GM18517 (cell line): ENCODE data around the gene EPYC.
A peak's percentile ranks its signal among the peaks of the same experiment; 100 is the strongest.

Source experiments
- ATAC-seq: cut with Tn5 transposase; IDR thresholded peaks from one replicate; pipeline ENCODE4 v1.9.1; 2021; ENCODE audit warnings: mild to moderate bottlenecking, moderate library complexity; ENCODE audit not compliant: unreplicated experiment

EPYC gene

GRCh38 chr12:90959032-90959431, 45.7 kb downstream of the EPYC start:
- no peak for ATAC-seq

GRCh38 chr12:90958347-90958746, 46.4 kb downstream of the EPYC start:
- ATAC-seq = no peak

DNA sequence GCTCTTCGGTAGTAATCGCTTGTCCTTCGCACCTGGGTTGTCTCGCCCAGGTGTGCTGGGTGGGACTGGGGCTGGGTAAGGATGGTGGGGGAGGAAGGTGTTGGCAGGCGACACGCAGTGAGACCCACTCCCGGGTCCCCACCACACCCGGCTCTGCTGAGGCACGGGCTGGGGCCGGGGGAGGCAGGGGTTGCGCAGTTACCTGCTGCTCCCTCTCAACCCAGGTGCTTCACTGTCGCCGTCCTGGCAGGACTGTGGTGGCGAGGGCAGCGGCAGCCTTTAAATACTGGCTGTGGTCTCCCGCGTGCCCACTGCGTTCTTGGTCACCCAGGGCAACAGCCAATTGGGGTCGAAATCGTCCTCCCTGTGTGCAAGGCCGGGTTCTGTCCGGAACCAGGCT, 49.9 kb downstream of the EPYC start, which contains the start of gene CCER1:
Gene CCER1 (minus strand): TSS at position 256 of the 400 bp plus-strand sequence. CDS start 434 bp downstream, outside the sequence.
- no peak for ATAC-seq

DNA sequence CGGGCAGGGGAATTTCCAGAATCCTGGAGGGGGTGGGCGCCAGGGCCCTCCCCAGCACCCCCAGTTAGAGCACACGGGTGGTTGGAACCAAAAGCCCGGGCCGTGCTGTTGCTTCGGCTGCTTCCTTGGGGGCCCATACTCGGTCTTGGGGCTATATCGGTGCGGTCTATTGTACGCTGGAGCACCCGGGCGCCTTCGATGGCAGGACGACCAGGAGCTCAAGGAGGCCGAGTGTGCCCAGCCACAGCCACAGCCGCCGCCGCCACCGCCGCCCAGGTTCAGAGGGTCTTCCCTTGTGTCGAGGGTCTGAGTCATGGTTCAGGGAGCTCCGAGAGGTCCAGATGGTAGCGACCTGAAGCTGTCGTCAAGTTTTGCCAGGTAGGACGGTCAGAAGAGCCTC, 50.3 kb downstream of the EPYC start:
- no peak for ATAC-seq

- no peak for ATAC-seq
These were observed 50.8 kb downstream of the EPYC start for GRCh38 chr12:90953956-90954421.

DNA sequence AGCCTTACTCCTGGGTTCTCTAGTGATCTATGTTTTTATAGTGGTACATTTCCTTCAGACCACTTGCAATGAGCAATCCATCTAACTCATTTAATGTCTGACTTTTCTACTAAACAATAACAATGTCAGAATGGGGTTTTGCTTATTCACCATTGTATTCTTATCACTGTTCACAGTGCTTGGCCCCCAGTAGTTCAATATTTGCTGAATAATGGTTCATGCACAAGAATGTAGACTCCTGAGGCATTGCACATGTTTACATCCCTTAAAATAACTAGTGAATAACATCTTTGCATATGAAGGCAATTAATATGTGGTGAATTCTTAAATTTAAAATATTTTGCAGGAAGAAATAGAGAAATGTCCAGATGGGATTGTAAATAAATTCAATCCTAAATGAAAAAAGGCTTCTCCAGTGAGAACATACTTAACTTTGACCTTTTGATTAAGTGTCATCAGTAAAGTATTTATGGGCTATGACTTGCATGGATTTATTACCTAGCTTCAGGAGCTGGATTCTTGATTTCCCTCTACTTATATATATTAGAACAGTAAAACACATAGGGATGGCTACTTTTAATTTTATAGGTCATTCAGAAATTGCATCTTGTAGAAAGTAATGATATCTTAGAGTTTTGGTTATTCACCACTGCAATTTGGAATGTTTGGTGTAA, 53.2 kb downstream of the EPYC start:
- no peak for ATAC-seq

DNA sequence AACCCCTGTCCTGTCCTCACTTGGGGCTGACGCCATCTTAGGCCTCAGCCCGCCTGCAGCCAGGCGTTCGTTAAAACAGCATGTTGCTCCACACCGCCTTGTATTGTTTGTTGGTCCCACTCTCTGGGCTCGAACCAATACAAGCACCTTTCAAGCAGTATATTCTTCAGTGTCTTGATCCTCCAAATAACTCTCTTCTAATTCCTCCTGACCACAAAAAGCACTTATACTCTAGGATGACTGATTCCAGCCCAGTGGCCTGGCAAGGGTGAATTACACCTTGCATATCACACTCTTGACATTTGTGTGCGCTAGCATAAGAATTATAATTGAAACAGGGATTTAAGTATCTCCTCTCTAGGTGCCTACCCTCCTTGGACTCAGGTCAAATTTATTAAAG, 56.9 kb downstream of the EPYC start:
- ATAC-seq = no peak

DNA sequence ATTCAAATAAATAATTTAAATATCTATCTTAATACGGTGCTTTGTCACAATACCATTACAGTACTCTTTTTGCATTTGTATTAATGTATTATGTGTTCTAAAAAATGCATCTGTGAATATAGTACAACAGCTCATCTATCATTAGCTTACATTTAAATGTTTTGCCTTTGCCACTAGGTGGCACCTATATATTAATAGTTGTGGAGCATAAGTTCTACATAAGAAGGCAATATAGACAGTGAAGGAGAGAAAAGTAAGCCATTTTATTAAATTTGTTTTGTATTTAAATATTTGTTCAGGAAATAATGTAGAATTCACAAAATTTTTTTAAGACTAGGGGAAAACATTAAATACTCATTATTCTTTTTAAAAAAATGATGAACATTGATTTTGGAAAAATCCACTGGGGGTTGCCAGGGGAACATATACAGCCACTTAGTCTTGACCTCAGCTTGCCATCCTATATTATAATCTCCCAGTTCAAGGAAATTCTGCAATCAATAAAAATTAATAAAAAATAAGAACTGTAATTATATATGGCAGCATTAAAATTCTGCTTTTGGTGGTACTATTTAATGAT, 59.6 kb downstream of the EPYC start:
- peak; percentile 76 for ATAC-seq

GRCh38 chr12:90943255-90943654, 61.5 kb downstream of the EPYC start:
- ATAC-seq = no peak

GRCh38 chr12:90940872-90941499, 63.8 kb downstream of the EPYC start:
- ATAC-seq = peak; percentile 77

DNA sequence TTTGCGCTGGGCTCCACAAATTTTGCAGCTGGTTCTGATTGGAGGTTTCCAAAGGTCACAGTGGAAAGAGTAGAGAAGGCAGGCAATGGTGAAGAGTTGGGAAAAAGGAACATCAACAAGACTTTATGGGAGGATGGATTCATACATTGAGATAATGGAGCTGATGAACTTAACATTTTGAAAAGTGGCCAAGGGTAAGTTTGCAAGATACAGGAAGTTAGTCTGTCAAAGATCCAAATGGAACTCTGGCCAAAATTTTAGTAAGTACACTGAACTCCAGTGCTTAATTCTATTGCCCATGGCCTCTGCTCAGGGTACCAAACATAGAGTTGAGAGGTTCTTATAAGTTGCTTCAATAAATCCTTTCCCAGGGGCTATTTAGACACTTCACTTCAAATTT, 65.4 kb downstream of the EPYC start:
- no peak for ATAC-seq

DNA sequence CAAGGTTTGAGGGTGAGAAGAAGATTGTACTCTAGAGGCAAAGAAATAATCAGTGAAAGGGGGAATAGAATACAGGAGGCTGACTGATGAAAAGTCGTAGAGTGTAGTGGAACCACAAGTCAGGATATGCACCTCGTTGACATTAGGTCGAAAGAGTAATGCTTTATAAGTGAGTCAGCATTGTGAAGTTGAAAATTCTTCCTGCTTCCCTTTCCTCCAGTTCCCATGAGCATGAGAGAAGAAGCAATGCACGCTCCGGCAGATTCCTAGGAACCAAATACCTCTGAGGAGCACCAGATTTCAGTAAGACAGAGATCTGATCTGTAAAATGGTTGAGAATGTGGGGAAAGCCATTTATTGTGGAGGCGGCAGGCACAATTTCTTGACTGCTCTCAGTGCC, 66.3 kb downstream of the EPYC start:
- no peak for ATAC-seq

- ATAC-seq = no peak
These were observed 67.1 kb downstream of the EPYC start for GRCh38 chr12:90937651-90938050.

- no peak for ATAC-seq
These were observed 68.4 kb downstream of the EPYC start for GRCh38 chr12:90936230-90937005.

DNA sequence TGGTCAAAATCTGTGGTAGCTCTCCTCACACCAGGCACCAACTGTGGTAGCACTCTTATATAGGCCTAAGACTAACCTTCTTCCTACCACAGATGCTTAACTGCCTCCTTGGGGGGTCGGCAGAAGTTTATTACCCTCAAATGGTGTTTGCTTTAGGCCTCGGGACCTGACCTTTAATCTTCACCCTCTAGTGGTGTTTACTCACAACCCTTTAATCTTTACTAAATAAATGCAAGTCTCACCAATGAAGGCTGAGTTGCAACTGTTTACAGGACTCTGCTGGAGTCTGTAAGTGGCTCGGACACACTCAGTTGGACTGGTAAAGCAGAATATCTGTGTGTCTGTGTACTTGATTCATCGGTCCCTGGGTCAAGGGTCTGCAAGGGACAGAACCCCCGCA, 79.2 kb downstream of the EPYC start:
- no peak for ATAC-seq

GRCh38 chr12:90924406-90924805, 80.4 kb downstream of the EPYC start:
- no peak for ATAC-seq

GRCh38 chr12:90922145-90922627, 82.6 kb downstream of the EPYC start:
- no peak for ATAC-seq

- ATAC-seq = no peak
These were observed 83.2 kb downstream of the EPYC start for GRCh38 chr12:90921536-90921935.

DNA sequence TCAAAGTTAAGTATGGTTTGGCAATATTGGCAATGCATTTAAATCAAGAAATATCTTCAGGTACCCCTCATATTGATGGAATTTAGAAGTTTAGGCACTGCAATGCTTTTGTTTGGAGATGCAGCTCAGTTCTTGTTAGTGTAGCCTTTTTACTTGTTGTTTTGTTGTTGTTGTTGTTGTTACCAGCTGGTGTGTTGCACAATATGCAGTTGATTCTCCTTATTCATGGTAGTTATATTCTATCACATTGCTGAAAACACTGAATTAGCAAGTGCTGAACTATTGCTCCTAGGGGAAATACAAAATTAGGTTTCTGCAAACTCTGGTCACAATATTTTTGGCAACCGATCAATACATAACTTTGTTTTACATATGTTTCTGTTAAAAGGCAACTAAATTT, 84.5 kb downstream of the EPYC start:
- ATAC-seq = no peak

DNA sequence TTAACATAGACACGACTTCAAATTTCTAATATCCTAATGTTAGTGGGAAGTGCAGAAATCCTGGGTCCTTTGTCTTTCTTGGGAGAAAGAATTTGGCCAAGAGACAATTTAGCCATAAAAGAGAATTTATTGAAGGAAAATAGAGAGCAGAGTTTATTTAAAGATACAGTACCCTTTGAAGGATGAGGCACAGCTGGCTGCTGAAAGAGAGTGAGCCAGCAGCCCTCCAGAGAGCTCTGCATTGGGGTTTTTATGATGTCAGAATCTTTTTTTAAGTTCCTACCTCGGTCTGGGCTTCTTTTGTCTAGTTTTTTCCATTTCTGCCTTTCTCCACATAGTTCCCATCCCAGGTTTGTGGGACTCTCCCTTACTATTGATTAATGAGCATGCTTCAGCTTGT, 87.3 kb downstream of the EPYC start:
- no peak for ATAC-seq

DNA sequence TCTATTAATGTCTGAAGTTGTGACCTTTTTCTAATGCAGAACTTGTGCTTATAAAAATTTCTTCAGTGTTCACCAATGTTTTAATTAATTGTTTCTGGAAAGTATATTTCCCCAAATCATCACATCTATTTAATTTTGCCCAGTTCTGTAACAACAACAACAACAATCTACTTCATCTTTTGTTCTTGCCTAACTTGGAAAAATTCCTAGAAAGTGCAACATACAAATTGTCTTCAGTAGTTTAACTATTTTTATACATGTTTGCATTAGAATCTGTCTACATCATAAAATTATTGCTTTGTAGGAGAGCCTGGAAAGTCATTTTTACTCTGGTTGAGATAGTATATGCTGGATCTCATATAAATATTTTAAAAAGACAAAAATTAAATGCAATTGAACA, 88.3 kb downstream of the EPYC start:
- no peak for ATAC-seq
